Lung (tissue), 12 donors: ENCODE results near the gene KRTAP10-2. TPM values are rescaled to one million over a fixed set of nuclear protein-coding genes. Genes with fewer than 3 reads are reported as not detected.
"Not testable (repeated sequence)": the region's sequence is repeated elsewhere in the genome, so short reads cannot be mapped to it uniquely, and the experiment has no call there.

ENCODE experiments used
- ATAC-seq: fragments of 200-7000 bp; cut with Tn5 transposase; one replicate; pipeline ENCODE4 v1.9.1; 2020; ENCODE audit warnings: moderate number of reproducible peaks; ENCODE audit not compliant: insufficient read depth, low FRiP score
- DNase-seq, 3 donors: peaks; one replicate each; pipeline ENCODE4 v3.0.0-alpha.2; 2013 to 2017
- H3K27ac ChIP-seq, 2 donors: one replicate each; pipeline ENCODE4 v1.5.1; 2013; ENCODE audit warnings: mild to moderate bottlenecking in 2 of 2, moderate library complexity in 2 of 2, control low read depth in 1 of 2, inconsistent platforms in 1 of 2, low read depth in 1 of 2, low read length in 1 of 2
- H3K27me3 ChIP-seq, 3 donors: one replicate each; pipeline ENCODE4 v1.5.1; 2013; ENCODE audit warnings: low read length in 2 of 3; ENCODE audit not compliant: control insufficient read depth in 3 of 3, insufficient read depth in 3 of 3
- H3K36me3 ChIP-seq, 4 donors: one replicate each; pipeline ENCODE4 v1.5.1; 2013; ENCODE audit warnings: low read length in 4 of 4, mild to moderate bottlenecking in 1 of 4, moderate library complexity in 1 of 4; ENCODE audit not compliant: control insufficient read depth in 4 of 4, insufficient read depth in 4 of 4
- H3K4me1 ChIP-seq, 5 donors: one replicate each; pipeline ENCODE4 v1.5.1; 2013; ENCODE audit warnings: low read length in 5 of 5, mild to moderate bottlenecking in 2 of 5, moderate library complexity in 1 of 5; ENCODE audit not compliant: control insufficient read depth in 5 of 5, insufficient read depth in 5 of 5
- H3K4me3 ChIP-seq: one replicate; pipeline ENCODE4 v1.5.1; 2013; ENCODE audit warnings: mild to moderate bottlenecking, control low read depth, moderate library complexity
- H3K9ac ChIP-seq, 2 donors: one replicate each; pipeline ENCODE4 v1.5.1; 2013; ENCODE audit warnings: low read length in 2 of 2, control low read depth in 1 of 2; ENCODE audit not compliant: insufficient read depth in 1 of 2
- H3K9me3 ChIP-seq, 4 donors: one replicate each; pipeline ENCODE4 v1.5.1; 2013; ENCODE audit warnings: low read length in 3 of 4, mild to moderate bottlenecking in 1 of 4, moderate library complexity in 1 of 4; ENCODE audit not compliant: control insufficient read depth in 4 of 4, insufficient read depth in 3 of 4
- CTCF ChIP-seq: IDR thresholded peaks from 2 replicates; pipeline ENCODE4 v1.5.1; 2012; ENCODE audit warnings: mild to moderate bottlenecking; ENCODE audit errors: control extremely low read depth, extremely low read depth
- WGBS, 2 donors: extraction: QIAGEN DNeasy Blood & Tissue Kit; methylation state at CpG; one replicate each; pipeline ENCODE4 v1.1.7; 2013; 5-methylcytosine and 5-hydroxymethylcytosine counted together
- polyA plus RNA-seq, 2 donors: library from polyadenylated mRNA; stranded (reverse); fragments of 200-250 nt; gene quantifications; one replicate each; pipeline ENCODE4 v1.2.1, GENCODE V29; 2013
- total RNA-seq, 2 donors: library from RNA; depleted of rRNA in 1 of 2; stranded (reverse); fragments of >200 nt in 1 of 2; gene quantifications; one replicate each; pipeline ENCODE4 v1.2.1, GENCODE V29; 2014 to 2021
- donor health status: control.
- donor health status: control.
- donor health status: Bipolar disorder and iron deficiency.
- donor health status: healthy.
- donor health status: DM: yes; HTN: yes; CAD: no.

The KRTAP10-2 gene
- total and polyA plus RNA-seq, 4 donors: not detected

DNA sequence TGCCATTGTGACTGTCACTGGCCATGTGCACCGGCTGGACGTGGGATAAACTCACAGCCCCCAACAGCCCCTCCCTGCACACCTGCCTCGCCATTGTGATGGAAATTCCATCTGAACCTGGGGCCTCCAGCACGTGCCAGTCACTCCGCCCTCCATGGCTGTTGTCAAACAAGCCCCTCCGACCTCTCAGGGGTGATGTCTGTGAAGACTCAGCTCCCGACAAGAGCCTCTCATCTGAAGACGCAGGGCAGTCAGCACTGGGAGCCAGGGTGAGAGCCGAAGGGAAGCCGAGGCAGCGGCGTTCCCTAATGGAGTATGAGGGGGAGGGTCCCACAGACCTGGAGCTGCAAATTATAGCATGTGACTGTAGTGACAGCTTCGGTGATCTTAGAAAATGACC, 1.4 kb upstream of the KRTAP10-2 start:
- no peaks in the 10 kb centered on the region for H3K36me3 ChIP-seq
- H3K9me3 ChIP-seq: peaks cover 0 to 3% (median 0%) of the 10 kb centered on the region in 4 donors
- peaks cover 0 to 10% (median 0%) of the 10 kb centered on the region in 5 donors for H3K4me1 ChIP-seq
- no peak overlapping the region for H3K9ac ChIP-seq
- DNase-seq (no peak), ATAC-seq (no peak)
- 79 to 85% methylated on average over 13 of the region's 13 CpGs for WGBS, 2 donors
- no peak for TF ChIP-seq CTCF
- H3K27me3 ChIP-seq: peaks cover 0 to 6% (median 2%) of the 10 kb centered on the region in 3 donors
- H3K4me3 ChIP-seq: no peak overlapping the region
- no peak overlapping the region for H3K27ac ChIP-seq

- no peak for ATAC-seq
- Histone ChIP-seq H3K9ac (no peak overlapping the region), H3K27me3 (peaks cover 0 to 4% (median 0%) of the 10 kb centered on the region in 3 donors), H3K27ac (no peak overlapping the region), H3K4me1 (peaks cover 0 to 10% (median 0%) of the 10 kb centered on the region in 5 donors), H3K4me3 (no peak overlapping the region), H3K9me3 (peaks cover 0 to 4% (median 1%) of the 10 kb centered on the region in 4 donors), H3K36me3 (no peaks in the 10 kb centered on the region)
- no peak for DNase-seq
- WGBS, 2 donors: 92 to 95% methylated on average over 5 to 6 of the region's 6 CpGs
- no peak for TF ChIP-seq CTCF
These were observed 831 bp upstream of the KRTAP10-2 start for GRCh38 chr21:44552136-44552535.

GRCh38 chr21:44550807-44551206, 498 bp downstream of the KRTAP10-2 start:
- Histone ChIP-seq H3K4me1 (peaks cover 0 to 10% (median 0%) of the 10 kb centered on the region in 5 donors), H3K9ac (no peak overlapping the region), H3K4me3 (no peak overlapping the region), H3K27me3 (no peaks in the 10 kb centered on the region), H3K27ac (no peak overlapping the region), H3K9me3 (peaks cover 0 to 11% (median 2%) of the 10 kb centered on the region in 4 donors), H3K36me3 (no peaks in the 10 kb centered on the region)
- 73 to 75% methylated on average over 10 of the region's 10 CpGs for WGBS, 2 donors
- DNase-seq: no peak
- TF ChIP-seq CTCF: no peak
- ATAC-seq: no peak

- not testable (repeated sequence) for H3K9ac ChIP-seq, H3K27ac ChIP-seq, H3K36me3 ChIP-seq, DNase-seq, ATAC-seq, H3K27me3 ChIP-seq, H3K4me3 ChIP-seq
- Histone ChIP-seq H3K9me3 (peaks cover 0 to 11% (median 2%) of the 10 kb centered on the region in 4 donors), H3K4me1 (peaks cover 0 to 10% (median 0%) of the 10 kb centered on the region in 5 donors)
- WGBS, 2 donors: 54 to 58% methylated on average over 17 of the region's 17 CpGs
These were observed 1.0 kb downstream of the KRTAP10-2 start for GRCh38 chr21:44550285-44550684.
